GM12878 (cell line): ENCODE data around the gene DDRGK1. TPM values are rescaled to one million over a fixed set of nuclear protein-coding genes. Genes with fewer than 3 reads are reported as not detected.

Experiments
- ATAC-seq: fragments of 200-7000 bp; cut with Tn5 transposase; 3 replicates; pipeline ENCODE4 v1.9.1; 2020; ENCODE audit warnings: mild to moderate bottlenecking, moderate library complexity
- BruUV-seq: library from RNA; stranded (reverse); fragments of 400-500 nt; replicated peaks from 2 replicates; lab custom pipeline; 2021; lab: Mats Ljungman, UMichigan
- CTCF ChIA-PET: fragments of 300-600 bp; sonication (Branson Sonifier 250); formaldehyde crosslinking; extraction: SDS; loops from one replicate; lab custom pipeline; 2021; ENCODE audit warnings: inconsistent platforms; lab: Yijun Ruan, JAX
- POLR2A ChIA-PET: fragments of 350-600 bp; formaldehyde crosslinking; extraction: SDS; loops from one replicate; lab custom pipeline; 2021; ENCODE audit warnings: inconsistent platforms; lab: Charles Lee
- RAD21 ChIA-PET: fragments of 300-600 bp; sonication (Branson Sonifier 250); formaldehyde crosslinking; loops from one replicate; lab custom pipeline; 2023; ENCODE audit warnings: antibody characterized with exemption; ENCODE audit not compliant: unreplicated experiment; lab: Charles Lee
- SMC1A ChIA-PET: fragments of 300-600 bp; sonication (Branson Sonifier 250); formaldehyde crosslinking; loops from one replicate; lab custom pipeline; 2023; ENCODE audit not compliant: unreplicated experiment, uncharacterized antibody; lab: Charles Lee
- DNase-seq: peaks from one replicate; pipeline ENCODE4 v3.0.0-alpha.2; 2011; ENCODE audit warnings: low read depth, low spot score
- FAIRE-seq: peaks from 3 replicates; lab custom pipeline; 2011; peaks lifted over from hg19 to GRCh38; lab: Jason Lieb, UNC
- H2AFZ ChIP-seq: 2 replicates; pipeline ENCODE4 v1.6.0; 2011; ENCODE audit warnings: low read depth, low read length, control low read depth; ENCODE audit not compliant: control insufficient read depth
- H3K27ac ChIP-seq: 2 replicates; pipeline ENCODE4 v1.5.1; 2011; ENCODE audit warnings: control low read depth; ENCODE audit not compliant: control insufficient read depth, insufficient read depth
- H3K27me3 ChIP-seq, 2 experiments: replicated peaks in 1 of 2; 2 replicates each; pipeline versions ENCODE4 v1.6.0 to v1.6.1; 2011; ENCODE audit warnings: low read length in 1 of 2; ENCODE audit not compliant: control insufficient read depth in 2 of 2, insufficient read depth in 2 of 2
- H3K36me3 ChIP-seq, 2 experiments: 2 replicates each; pipeline ENCODE4 v1.5.1; 2011; ENCODE audit warnings: low read length in 1 of 2; ENCODE audit not compliant: control insufficient read depth in 2 of 2, insufficient read depth in 2 of 2
- H3K4me1 ChIP-seq: 2 replicates; pipeline ENCODE4 v1.6.1; 2011; ENCODE audit warnings: mild to moderate bottlenecking, low read length, moderate library complexity, mixed read lengths; ENCODE audit not compliant: control insufficient read depth, insufficient read depth
- H3K4me2 ChIP-seq: 2 replicates; pipeline ENCODE4 v1.6.0; 2011; ENCODE audit warnings: control low read depth; ENCODE audit not compliant: control insufficient read depth, insufficient read depth
- H3K4me3 ChIP-seq: fragments of 200-600 bp; sonication (generic); 2 replicates; pipeline ENCODE4 v1.5.1; 2016
- H3K79me2 ChIP-seq: 2 replicates; pipeline ENCODE4 v1.6.0; 2011; ENCODE audit warnings: low read length; ENCODE audit not compliant: control insufficient read depth, insufficient read depth
- H3K9ac ChIP-seq: 2 replicates; pipeline ENCODE4 v1.8.0; 2011; ENCODE audit warnings: low read length, control low read depth, mixed read lengths; ENCODE audit not compliant: control insufficient read depth, insufficient read depth
- H3K9me3 ChIP-seq: replicated peaks from 3 replicates; pipeline ENCODE4 v1.5.1; 2011; ENCODE audit warnings: mild to moderate bottlenecking, low read length; ENCODE audit not compliant: control insufficient read depth, insufficient read depth
- H4K20me1 ChIP-seq: 2 replicates; pipeline ENCODE4 v1.6.0; 2011; ENCODE audit not compliant: control insufficient read depth, insufficient read depth
- ASH2L ChIP-seq: fragments of 300-600, 200-600 bp; sonication (generic); IDR thresholded peaks from 2 replicates; pipeline ENCODE4 v1.6.1; 2017; ENCODE audit warnings: low read depth, mild to moderate bottlenecking, borderline replicate concordance
- CHD1 ChIP-seq: IDR thresholded peaks from 2 replicates; pipeline ENCODE4 v1.6.1; 2012; ENCODE audit warnings: low read depth, low read length, improper control_type of control experiment
- HDGF ChIP-seq: fragments of 450-650 bp; IDR thresholded peaks from 2 replicates; pipeline ENCODE4 v1.6.1; 2016; ENCODE audit warnings: antibody characterized with exemption
- IRF4 ChIP-seq: IDR thresholded peaks from 2 replicates; pipeline ENCODE4 v1.6.1; 2011; ENCODE audit warnings: low read depth, low read length
- LARP7 ChIP-seq: fragments of 450-650 bp; IDR thresholded peaks from 2 replicates; pipeline ENCODE4 v1.6.1; 2017; ENCODE audit warnings: mild to moderate bottlenecking
- MEF2A ChIP-seq: IDR thresholded peaks from 2 replicates; pipeline ENCODE4 v1.6.1; 2011; ENCODE audit warnings: low read depth, mild to moderate bottlenecking, low read length, moderate library complexity; ENCODE audit not compliant: insufficient read depth
- MYC ChIP-seq: IDR thresholded peaks from 2 replicates; pipeline ENCODE4 v1.6.1; 2011; ENCODE audit warnings: mild to moderate bottlenecking, low read length, moderate library complexity, inconsistent platforms; ENCODE audit not compliant: insufficient read depth, insufficient replicate concordance, insufficient read length, severe bottlenecking
- NFIC ChIP-seq: IDR thresholded peaks from 2 replicates; pipeline ENCODE4 v1.6.1; 2012; ENCODE audit warnings: low read depth, mild to moderate bottlenecking, inconsistent platforms, low read length, moderate library complexity
- NRF1 ChIP-seq: conservative IDR thresholded peaks from 2 replicates; pipeline ENCODE4 v1.6.1; 2011; ENCODE audit warnings: mild to moderate bottlenecking, low read depth, low read length, improper control_type of control experiment
- RAD51 ChIP-seq: fragments of 450-650 bp; IDR thresholded peaks from 2 replicates; pipeline ENCODE4 v1.6.1; 2016; ENCODE audit warnings: moderate library complexity, mild to moderate bottlenecking, inconsistent platforms
- SMAD5 ChIP-seq: IDR thresholded peaks from 2 replicates; pipeline ENCODE4 v1.6.1; 2016; ENCODE audit warnings: antibody characterized with exemption, low read depth
- SPI1 ChIP-seq: IDR thresholded peaks from 2 replicates; pipeline ENCODE4 v1.6.1; 2011; ENCODE audit warnings: low read depth, mild to moderate bottlenecking, low read length, moderate library complexity, borderline replicate concordance; ENCODE audit not compliant: insufficient read depth
- SREBF1 ChIP-seq: IDR thresholded peaks from 2 replicates; pipeline ENCODE4 v1.6.1; 2012; ENCODE audit warnings: mild to moderate bottlenecking, low read length
- SUZ12 ChIP-seq: fragments of 200-600 bp; sonication (generic); IDR thresholded peaks from one replicate; pipeline ENCODE4 v1.6.1; 2018; ENCODE audit warnings: antibody characterized with exemption, mild to moderate bottlenecking; ENCODE audit not compliant: unreplicated experiment
- TCF12 ChIP-seq: IDR thresholded peaks from 2 replicates; pipeline ENCODE4 v1.6.1; 2011; ENCODE audit warnings: low read depth, mild to moderate bottlenecking, low read length
- WGBS: methylation state at CpG from one replicate; pipeline ENCODE4 v1.1.6; 2016; ENCODE audit warnings: low lambda C conversion rate; ENCODE audit not compliant: insufficient replicate concordance, insufficient coverage; ENCODE audit errors: missing lambda C conversion rate; 5-methylcytosine and 5-hydroxymethylcytosine counted together
- in situ Hi-C: fragments of 300-500 bp; cut with MboI; formaldehyde crosslinking; loops from 9 replicates; pipeline ENCODE4 v1.14.3; 2018; ENCODE audit warnings: mixed read lengths
- intact Hi-C: fragments of 100-400 bp; cut with micrococcal nuclease; formaldehyde crosslinking; loops from one replicate; pipeline ENCODE4 v1.14.2; 2022; ENCODE audit not compliant: unreplicated experiment
- polyA plus RNA-seq, 11 experiments: library from polyadenylated mRNA; depleted of rRNA in 4 of 11; unstranded in 6 of 11; stranded (reverse) in 5 of 11; fragments of >200 nt; fragmentation: Nextera tagmentation in 4 of 11; fragmentation: Illumina TruSeq in 1 of 11; extraction: Ambion mirVana in 4 of 11; extraction: Trizol in 1 of 11; gene quantifications; 1 replicate in 1 of 11; 2 replicates in 10 of 11; pipeline versions ENCODE4 v1.2.1 to v1.2.3, GENCODE V29; 2011 to 2016; ENCODE audit warnings: inconsistent platforms in 2 of 11, missing spikeins in 2 of 11, low read depth in 1 of 11
- total RNA-seq, 4 experiments: library from RNA; depleted of rRNA in 3 of 4; stranded (reverse); fragments of >200 nt in 3 of 4; fragmentation: Illumina TruSeq in 1 of 4; extraction: Trizol in 1 of 4; gene quantifications; 2 replicates each; pipeline versions ENCODE4 v1.2.1 to v1.2.3, GENCODE V29; 2013 to 2021
- TF ChIP-seq, protein P1 (sequence below): IDR thresholded peaks from 2 replicates; pipeline ENCODE4 v1.6.1; 2011; ENCODE audit warnings: low read depth, low read length, improper control_type of control experiment, borderline replicate concordance
- TF ChIP-seq, protein P2 (sequence below): fragments of 450-650 bp; IDR thresholded peaks from 2 replicates; pipeline ENCODE4 v1.6.1; 2017; ENCODE audit warnings: mild to moderate bottlenecking, low read depth, inconsistent platforms; ENCODE audit not compliant: poor library complexity, severe bottlenecking

DDRGK1 gene
- total and polyA plus RNA-seq, 10 of the 15 experiments (the other 5 are each of a cell fraction or from before 2014, with no cell fraction given), result 4.0 to 55.2 (median 39.7) TPM

DNA sequence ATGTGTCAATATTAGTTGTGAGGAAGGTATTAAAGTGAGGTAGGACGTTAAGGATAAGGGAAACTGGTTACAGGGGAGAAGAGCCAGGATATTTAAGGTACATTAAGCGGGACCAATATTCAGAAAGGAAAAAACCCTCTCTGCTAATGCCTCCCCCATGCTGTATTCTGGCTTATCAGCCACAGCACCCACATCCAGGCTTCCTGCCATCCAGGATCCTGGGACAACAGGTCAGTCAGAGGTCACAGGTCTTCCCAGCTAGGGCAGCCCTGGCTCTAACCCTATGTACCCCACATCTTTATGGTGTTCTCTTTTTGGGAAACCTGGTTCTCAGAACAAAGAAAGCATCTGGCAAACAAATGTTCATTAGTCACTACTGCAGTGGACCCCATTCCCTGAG is 5.3 kb downstream of the DDRGK1 start:
- BruUV-seq, result no TSS peak
- SMC1A ChIA-PET, result no interaction called here
- CTCF ChIA-PET, result no interaction called here

DNA sequence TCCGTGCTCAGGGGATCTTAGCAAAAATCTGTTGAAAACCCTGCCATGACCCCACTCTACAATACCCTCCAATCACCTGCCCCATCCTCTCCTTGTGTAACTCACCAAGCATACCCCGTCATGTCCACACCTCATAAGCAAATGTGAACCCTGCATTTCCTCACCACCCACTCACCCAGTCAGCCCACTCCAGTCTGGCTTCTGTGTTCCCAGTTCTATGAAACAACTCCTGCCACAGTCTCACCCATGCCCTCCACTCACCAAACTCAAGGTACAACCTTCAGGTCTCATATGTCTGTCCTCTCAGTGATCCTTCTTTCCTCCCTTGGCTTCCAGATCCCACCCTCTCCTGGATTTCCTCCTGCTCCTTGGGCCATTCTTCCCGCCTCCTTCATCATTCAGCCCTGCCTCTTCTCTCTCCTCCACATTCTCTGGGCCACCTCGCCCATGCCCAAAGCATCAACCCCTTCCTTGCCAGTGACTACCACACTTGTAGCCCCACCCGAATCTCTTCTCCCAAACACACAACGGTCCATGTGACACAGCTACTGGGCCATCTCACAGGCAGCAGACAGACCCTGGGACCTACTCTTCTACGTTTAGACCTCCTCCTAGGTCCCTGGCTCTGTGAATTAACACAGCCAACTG is 8.8 kb downstream of the DDRGK1 start:
- ChIA-PET CTCF (no interaction called here), POLR2A (no interaction called here)
- in situ Hi-C loops, result no loop called here
- no peak for TF ChIP-seq SUZ12
- TF ChIP-seq SMAD5, result no peak
- no peak for TF ChIP-seq MYC
- TF ChIP-seq, protein P1, sequence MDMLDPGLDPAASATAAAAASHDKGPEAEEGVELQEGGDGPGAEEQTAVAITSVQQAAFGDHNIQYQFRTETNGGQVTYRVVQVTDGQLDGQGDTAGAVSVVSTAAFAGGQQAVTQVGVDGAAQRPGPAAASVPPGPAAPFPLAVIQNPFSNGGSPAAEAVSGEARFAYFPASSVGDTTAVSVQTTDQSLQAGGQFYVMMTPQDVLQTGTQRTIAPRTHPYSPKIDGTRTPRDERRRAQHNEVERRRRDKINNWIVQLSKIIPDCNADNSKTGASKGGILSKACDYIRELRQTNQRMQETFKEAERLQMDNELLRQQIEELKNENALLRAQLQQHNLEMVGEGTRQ, result no peak
- TF ChIP-seq HDGF, result no peak
- TF ChIP-seq TCF12, result no peak
- TF ChIP-seq RAD51, result no peak
- no peak for TF ChIP-seq CHD1
- TF ChIP-seq MEF2A, result no peak
- no peak for TF ChIP-seq SPI1
- no peak for TF ChIP-seq ASH2L

More for the DNA sequence above, 5.3 kb downstream of the DDRGK1 start:
- intact Hi-C loops, result no loop called here
- FAIRE-seq (no peak), DNase-seq (no peak), ATAC-seq (no peak)
- WGBS, result 50% methylated on average over 2 of the region's 2 CpGs
- H3K4me1 ChIP-seq, result peaks cover 4% of the 10 kb centered on the region
- ChIA-PET POLR2A (no interaction called here), RAD21 (no interaction called here)
- H3K27me3 ChIP-seq, result no peaks in the 10 kb centered on the region
- no peaks in the 10 kb centered on the region for H4K20me1 ChIP-seq
- no peak overlapping the region for H3K4me3 ChIP-seq
- H3K36me3 ChIP-seq, result peaks cover 16 to 22% of the 10 kb centered on the region in 2 experiments; a peak in 3 of 4 replicates
- no peak overlapping the region for H3K27ac ChIP-seq
- TF ChIP-seq LARP7, result no peak
- TF ChIP-seq NRF1, result no peak
- no peak for TF ChIP-seq NFIC
- no peak for TF ChIP-seq SREBF1
- no peak for TF ChIP-seq IRF4
- TF ChIP-seq, protein P2, sequence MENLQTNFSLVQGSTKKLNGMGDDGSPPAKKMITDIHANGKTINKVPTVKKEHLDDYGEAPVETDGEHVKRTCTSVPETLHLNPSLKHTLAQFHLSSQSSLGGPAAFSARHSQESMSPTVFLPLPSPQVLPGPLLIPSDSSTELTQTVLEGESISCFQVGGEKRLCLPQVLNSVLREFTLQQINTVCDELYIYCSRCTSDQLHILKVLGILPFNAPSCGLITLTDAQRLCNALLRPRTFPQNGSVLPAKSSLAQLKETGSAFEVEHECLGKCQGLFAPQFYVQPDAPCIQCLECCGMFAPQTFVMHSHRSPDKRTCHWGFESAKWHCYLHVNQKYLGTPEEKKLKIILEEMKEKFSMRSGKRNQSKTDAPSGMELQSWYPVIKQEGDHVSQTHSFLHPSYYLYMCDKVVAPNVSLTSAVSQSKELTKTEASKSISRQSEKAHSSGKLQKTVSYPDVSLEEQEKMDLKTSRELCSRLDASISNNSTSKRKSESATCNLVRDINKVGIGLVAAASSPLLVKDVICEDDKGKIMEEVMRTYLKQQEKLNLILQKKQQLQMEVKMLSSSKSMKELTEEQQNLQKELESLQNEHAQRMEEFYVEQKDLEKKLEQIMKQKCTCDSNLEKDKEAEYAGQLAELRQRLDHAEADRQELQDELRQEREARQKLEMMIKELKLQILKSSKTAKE, result no peak
- no peak overlapping the region for H2AFZ ChIP-seq
- H3K4me2 ChIP-seq, result no peak overlapping the region
- peaks cover 22% of the 10 kb centered on the region for H3K79me2 ChIP-seq
- no peaks in the 10 kb centered on the region for H3K9me3 ChIP-seq
- no peak overlapping the region for H3K9ac ChIP-seq
- in situ Hi-C loops, result no loop called here

More for the DNA sequence above, 8.8 kb downstream of the DDRGK1 start:
- Histone ChIP-seq H3K9ac (no peak overlapping the region), H4K20me1 (no peaks in the 10 kb centered on the region), H3K36me3 (peaks cover 11 to 37% of the 10 kb centered on the region in 2 experiments; a peak in 3 of 4 replicates), H3K4me3 (no peak overlapping the region), H2AFZ (no peak overlapping the region), H3K9me3 (no peaks in the 10 kb centered on the region), H3K79me2 (no peaks in the 10 kb centered on the region), H3K27ac (no peak overlapping the region), H3K27me3 (no peaks in the 10 kb centered on the region), H3K4me1 (no peaks in the 10 kb centered on the region), H3K4me2 (no peak overlapping the region)
- SMC1A ChIA-PET, result no interaction called here
- RAD21 ChIA-PET, result no interaction called here
- 91% methylated on average over 7 of the region's 7 CpGs for WGBS
- no peak for ATAC-seq
- FAIRE-seq, result no peak
- no TSS peak for BruUV-seq
- DNase-seq, result no peak
- intact Hi-C loops, result no loop called here
